Tibial nerve (tissue), 3 donors: Measurements from ENCODE around the gene TMEM50A.

Experiments
- POLR2A ChIP-seq, 2 donors: fragments of 450-650 bp; IDR thresholded peaks; one replicate each; pipeline ENCODE4 v1.6.1; 2017; ENCODE audit warnings: antibody characterized with exemption in 2 of 2, mild to moderate bottlenecking in 2 of 2, moderate library complexity in 2 of 2
- TF ChIP-seq, protein P1 (sequence below), 5 experiments: fragments of 200-600 bp in 3 of 5; fragments of 450-650 bp in 2 of 5; sonication (generic) in 3 of 5; IDR thresholded peaks; one replicate each; pipeline ENCODE4 v1.5.1; 2016 to 2019; ENCODE audit warnings: antibody characterized with exemption in 5 of 5, mild to moderate bottlenecking in 3 of 5, moderate library complexity in 2 of 5

GRCh38 chr1:25361901-25362300, 23.8 kb downstream of the TMEM50A start:
- TF ChIP-seq, protein P1, sequence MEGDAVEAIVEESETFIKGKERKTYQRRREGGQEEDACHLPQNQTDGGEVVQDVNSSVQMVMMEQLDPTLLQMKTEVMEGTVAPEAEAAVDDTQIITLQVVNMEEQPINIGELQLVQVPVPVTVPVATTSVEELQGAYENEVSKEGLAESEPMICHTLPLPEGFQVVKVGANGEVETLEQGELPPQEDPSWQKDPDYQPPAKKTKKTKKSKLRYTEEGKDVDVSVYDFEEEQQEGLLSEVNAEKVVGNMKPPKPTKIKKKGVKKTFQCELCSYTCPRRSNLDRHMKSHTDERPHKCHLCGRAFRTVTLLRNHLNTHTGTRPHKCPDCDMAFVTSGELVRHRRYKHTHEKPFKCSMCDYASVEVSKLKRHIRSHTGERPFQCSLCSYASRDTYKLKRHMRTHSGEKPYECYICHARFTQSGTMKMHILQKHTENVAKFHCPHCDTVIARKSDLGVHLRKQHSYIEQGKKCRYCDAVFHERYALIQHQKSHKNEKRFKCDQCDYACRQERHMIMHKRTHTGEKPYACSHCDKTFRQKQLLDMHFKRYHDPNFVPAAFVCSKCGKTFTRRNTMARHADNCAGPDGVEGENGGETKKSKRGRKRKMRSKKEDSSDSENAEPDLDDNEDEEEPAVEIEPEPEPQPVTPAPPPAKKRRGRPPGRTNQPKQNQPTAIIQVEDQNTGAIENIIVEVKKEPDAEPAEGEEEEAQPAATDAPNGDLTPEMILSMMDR (IDR thresholded peaks at IDR 0.05), result no peak
- TF ChIP-seq POLR2A (IDR thresholded peaks at IDR 0.05), result no peak
